HepG2 (cell line): ENCODE results near the gene CARS2. TPM values are rescaled to one million over a fixed set of nuclear protein-coding genes. Genes with fewer than 3 reads are reported as not detected.

Source experiments
- CCDC6 ChIP-seq: sonication (generic); formaldehyde crosslinking; IDR thresholded peaks from 2 replicates; pipeline ENCODE4 v1.8.1; 2022; ENCODE audit warnings: mild to moderate bottlenecking, missing genetic modification reagents, moderate library complexity
- HNRNPH1 ChIP-seq: fragments of 200-400 bp; formaldehyde crosslinking; optimal IDR thresholded peaks from 2 replicates; pipeline ENCODE3; 2017; ENCODE audit warnings: mild to moderate bottlenecking, low read depth, low read length
- HOXA9 ChIP-seq: sonication (generic); formaldehyde crosslinking; IDR thresholded peaks from 2 replicates; pipeline ENCODE4 v1.8.1; 2022; ENCODE audit warnings: missing genetic modification reagents, mild to moderate bottlenecking, moderate library complexity, borderline replicate concordance
- KLF11 ChIP-seq: IDR thresholded peaks from 2 replicates; pipeline ENCODE4 v1.6.1; 2016; ENCODE audit warnings: missing compliant biosample characterization
- POLR2G ChIP-seq: fragments of 200-400 bp; formaldehyde crosslinking; IDR thresholded peaks from 2 replicates; pipeline ENCODE4 v1.6.1; 2018; ENCODE audit warnings: mild to moderate bottlenecking, low read depth, low read length, moderate library complexity
- RAD21 ChIP-seq: fragments of 450-650 bp; formaldehyde crosslinking; IDR thresholded peaks from 2 replicates; pipeline ENCODE4 v1.5.0; 2020; ENCODE audit warnings: mild to moderate bottlenecking
- REL ChIP-seq: sonication (generic); formaldehyde crosslinking; conservative IDR thresholded peaks from 2 replicates; pipeline ENCODE4 v1.8.0; 2022; ENCODE audit warnings: mild to moderate bottlenecking, missing genetic modification reagents, moderate library complexity
- ZMYM3 ChIP-seq: sonication (generic); formaldehyde crosslinking; IDR thresholded peaks from 2 replicates; pipeline ENCODE4 v1.5.1; 2020; ENCODE audit warnings: mild to moderate bottlenecking, missing genetic modification reagents
- ZNF446 ChIP-seq: sonication (generic); formaldehyde crosslinking; IDR thresholded peaks from 2 replicates; pipeline ENCODE4 v1.5.0; 2020; ENCODE audit warnings: mild to moderate bottlenecking, missing genetic modification reagents
- ZNF609 ChIP-seq: sonication (generic); formaldehyde crosslinking; IDR thresholded peaks from 2 replicates; pipeline ENCODE4 v1.4.0; 2020; ENCODE audit warnings: mild to moderate bottlenecking, missing genetic modification reagents, borderline replicate concordance
- ZNF672 ChIP-seq: sonication (generic); formaldehyde crosslinking; IDR thresholded peaks from 2 replicates; pipeline ENCODE4 v1.8.1; 2022; ENCODE audit warnings: missing genetic modification reagents
- ZNF737 ChIP-seq: sonication (generic); formaldehyde crosslinking; IDR thresholded peaks from 2 replicates; pipeline ENCODE4 v1.5.0; 2020; ENCODE audit warnings: missing genetic modification reagents, mild to moderate bottlenecking, borderline replicate concordance
- polyA plus RNA-seq, 8 experiments: library from polyadenylated mRNA; depleted of rRNA in 3 of 8; stranded (reverse) in 7 of 8; unstranded in 1 of 8; fragments of >200 nt; fragmentation: Illumina TruSeq in 4 of 8; extraction: Trizol in 4 of 8; gene quantifications; 2 replicates each; pipeline versions ENCODE4 v1.2.1 to v1.2.3, GENCODE V29; 2011 to 2016; ENCODE audit warnings: low read depth in 4 of 8, missing spikeins in 1 of 8, mixed read lengths in 1 of 8; ENCODE audit not compliant: insufficient read depth in 1 of 8
- total RNA-seq, 5 experiments: library from RNA; depleted of rRNA; stranded (reverse); fragments of >200 nt; fragmentation: Illumina TruSeq; extraction: Trizol; gene quantifications; 2 replicates each; pipeline ENCODE4 v1.2.3, GENCODE V29; 2016; ENCODE audit warnings: low read depth in 1 of 5
- TF ChIP-seq, protein P1 (sequence below): sonication (generic); formaldehyde crosslinking; IDR thresholded peaks from 2 replicates; pipeline ENCODE4 v1.4.0; 2020; ENCODE audit warnings: missing genetic modification reagents
- TF ChIP-seq, protein P2 (sequence below): sonication (generic); formaldehyde crosslinking; IDR thresholded peaks from 2 replicates; pipeline ENCODE4 v1.4.0; 2020; ENCODE audit warnings: missing genetic modification reagents
- TF ChIP-seq, protein P3 (sequence below): sonication (generic); formaldehyde crosslinking; IDR thresholded peaks from 2 replicates; pipeline ENCODE4 v1.8.1; 2023; ENCODE audit warnings: mild to moderate bottlenecking, missing genetic modification reagents, borderline replicate concordance

CARS2 gene
- total and polyA plus RNA-seq, 2 of the 13 experiments (the other 11 are each of a cell fraction or from before 2014, with no cell fraction given), result 41.1 to 59.3 TPM

GRCh38 chr13:110714797-110715394 lies 9.0 kb upstream of the CARS2 start (continued):
- TF ChIP-seq HNRNPH1 (peak; percentile 58), REL (CRISPR knock-in tag) (peak; percentile 50; the same call in 1 of the 2 replicates), POLR2G (peak; percentile 100), KLF11 (no peak; the same call in 1 of the 2 replicates), ZMYM3 (CRISPR knock-in tag) (no peak), HOXA9 (CRISPR knock-in tag) (no peak), ZNF446 (CRISPR knock-in tag) (peak; percentile 77), CCDC6 (CRISPR knock-in tag) (no peak), ZNF737 (CRISPR knock-in tag) (no peak), ZNF672 (CRISPR knock-in tag) (no peak), RAD21 (CRISPR knock-in tag) (no peak), ZNF609 (CRISPR knock-in tag) (no peak)
- TF ChIP-seq, protein P1, sequence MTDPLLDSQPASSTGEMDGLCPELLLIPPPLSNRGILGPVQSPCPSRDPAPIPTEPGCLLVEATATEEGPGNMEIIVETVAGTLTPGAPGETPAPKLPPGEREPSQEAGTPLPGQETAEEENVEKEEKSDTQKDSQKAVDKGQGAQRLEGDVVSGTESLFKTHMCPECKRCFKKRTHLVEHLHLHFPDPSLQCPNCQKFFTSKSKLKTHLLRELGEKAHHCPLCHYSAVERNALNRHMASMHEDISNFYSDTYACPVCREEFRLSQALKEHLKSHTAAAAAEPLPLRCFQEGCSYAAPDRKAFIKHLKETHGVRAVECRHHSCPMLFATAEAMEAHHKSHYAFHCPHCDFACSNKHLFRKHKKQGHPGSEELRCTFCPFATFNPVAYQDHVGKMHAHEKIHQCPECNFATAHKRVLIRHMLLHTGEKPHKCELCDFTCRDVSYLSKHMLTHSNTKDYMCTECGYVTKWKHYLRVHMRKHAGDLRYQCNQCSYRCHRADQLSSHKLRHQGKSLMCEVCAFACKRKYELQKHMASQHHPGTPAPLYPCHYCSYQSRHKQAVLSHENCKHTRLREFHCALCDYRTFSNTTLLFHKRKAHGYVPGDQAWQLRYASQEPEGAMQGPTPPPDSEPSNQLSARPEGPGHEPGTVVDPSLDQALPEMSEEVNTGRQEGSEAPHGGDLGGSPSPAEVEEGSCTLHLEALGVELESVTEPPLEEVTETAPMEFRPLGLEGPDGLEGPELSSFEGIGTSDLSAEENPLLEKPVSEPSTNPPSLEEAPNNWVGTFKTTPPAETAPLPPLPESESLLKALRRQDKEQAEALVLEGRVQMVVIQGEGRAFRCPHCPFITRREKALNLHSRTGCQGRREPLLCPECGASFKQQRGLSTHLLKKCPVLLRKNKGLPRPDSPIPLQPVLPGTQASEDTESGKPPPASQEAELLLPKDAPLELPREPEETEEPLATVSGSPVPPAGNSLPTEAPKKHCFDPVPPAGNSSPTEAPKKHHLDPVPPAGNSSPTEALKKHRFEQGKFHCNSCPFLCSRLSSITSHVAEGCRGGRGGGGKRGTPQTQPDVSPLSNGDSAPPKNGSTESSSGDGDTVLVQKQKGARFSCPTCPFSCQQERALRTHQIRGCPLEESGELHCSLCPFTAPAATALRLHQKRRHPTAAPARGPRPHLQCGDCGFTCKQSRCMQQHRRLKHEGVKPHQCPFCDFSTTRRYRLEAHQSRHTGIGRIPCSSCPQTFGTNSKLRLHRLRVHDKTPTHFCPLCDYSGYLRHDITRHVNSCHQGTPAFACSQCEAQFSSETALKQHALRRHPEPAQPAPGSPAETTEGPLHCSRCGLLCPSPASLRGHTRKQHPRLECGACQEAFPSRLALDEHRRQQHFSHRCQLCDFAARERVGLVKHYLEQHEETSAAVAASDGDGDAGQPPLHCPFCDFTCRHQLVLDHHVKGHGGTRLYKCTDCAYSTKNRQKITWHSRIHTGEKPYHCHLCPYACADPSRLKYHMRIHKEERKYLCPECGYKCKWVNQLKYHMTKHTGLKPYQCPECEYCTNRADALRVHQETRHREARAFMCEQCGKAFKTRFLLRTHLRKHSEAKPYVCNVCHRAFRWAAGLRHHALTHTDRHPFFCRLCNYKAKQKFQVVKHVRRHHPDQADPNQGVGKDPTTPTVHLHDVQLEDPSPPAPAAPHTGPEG (CRISPR knock-in tag), result peak; percentile 70; the same call in 1 of the 2 replicates
- TF ChIP-seq, protein P2, sequence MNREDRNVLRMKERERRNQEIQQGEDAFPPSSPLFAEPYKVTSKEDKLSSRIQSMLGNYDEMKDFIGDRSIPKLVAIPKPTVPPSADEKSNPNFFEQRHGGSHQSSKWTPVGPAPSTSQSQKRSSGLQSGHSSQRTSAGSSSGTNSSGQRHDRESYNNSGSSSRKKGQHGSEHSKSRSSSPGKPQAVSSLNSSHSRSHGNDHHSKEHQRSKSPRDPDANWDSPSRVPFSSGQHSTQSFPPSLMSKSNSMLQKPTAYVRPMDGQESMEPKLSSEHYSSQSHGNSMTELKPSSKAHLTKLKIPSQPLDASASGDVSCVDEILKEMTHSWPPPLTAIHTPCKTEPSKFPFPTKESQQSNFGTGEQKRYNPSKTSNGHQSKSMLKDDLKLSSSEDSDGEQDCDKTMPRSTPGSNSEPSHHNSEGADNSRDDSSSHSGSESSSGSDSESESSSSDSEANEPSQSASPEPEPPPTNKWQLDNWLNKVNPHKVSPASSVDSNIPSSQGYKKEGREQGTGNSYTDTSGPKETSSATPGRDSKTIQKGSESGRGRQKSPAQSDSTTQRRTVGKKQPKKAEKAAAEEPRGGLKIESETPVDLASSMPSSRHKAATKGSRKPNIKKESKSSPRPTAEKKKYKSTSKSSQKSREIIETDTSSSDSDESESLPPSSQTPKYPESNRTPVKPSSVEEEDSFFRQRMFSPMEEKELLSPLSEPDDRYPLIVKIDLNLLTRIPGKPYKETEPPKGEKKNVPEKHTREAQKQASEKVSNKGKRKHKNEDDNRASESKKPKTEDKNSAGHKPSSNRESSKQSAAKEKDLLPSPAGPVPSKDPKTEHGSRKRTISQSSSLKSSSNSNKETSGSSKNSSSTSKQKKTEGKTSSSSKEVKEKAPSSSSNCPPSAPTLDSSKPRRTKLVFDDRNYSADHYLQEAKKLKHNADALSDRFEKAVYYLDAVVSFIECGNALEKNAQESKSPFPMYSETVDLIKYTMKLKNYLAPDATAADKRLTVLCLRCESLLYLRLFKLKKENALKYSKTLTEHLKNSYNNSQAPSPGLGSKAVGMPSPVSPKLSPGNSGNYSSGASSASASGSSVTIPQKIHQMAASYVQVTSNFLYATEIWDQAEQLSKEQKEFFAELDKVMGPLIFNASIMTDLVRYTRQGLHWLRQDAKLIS (CRISPR knock-in tag), result 0 out of 2 replicates have a peak, but pooled peaks have one; percentile 9
- TF ChIP-seq, protein P3, sequence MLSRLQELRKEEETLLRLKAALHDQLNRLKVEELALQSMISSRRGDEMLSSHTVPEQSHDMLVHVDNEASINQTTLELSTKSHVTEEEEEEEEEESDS (CRISPR knock-in tag), result no peak
